H1 (cell line): ENCODE data around the gene IFT20. TPM values are rescaled to one million over a fixed set of nuclear protein-coding genes. Genes with fewer than 3 reads are reported as not detected.

ENCODE experiments used
- ATF2 ChIP-seq: IDR thresholded peaks from 2 replicates; pipeline ENCODE4 v1.6.1; 2012; ENCODE audit warnings: low read length, inconsistent platforms
- BACH1 ChIP-seq: IDR thresholded peaks from 2 replicates; pipeline ENCODE4 v1.6.1; 2012; ENCODE audit warnings: low read length, improper control_type of control experiment
- FOSL1 ChIP-seq: IDR thresholded peaks from 2 replicates; pipeline ENCODE4 v1.6.1; 2011; ENCODE audit warnings: mild to moderate bottlenecking, low read depth, low read length, moderate library complexity; ENCODE audit not compliant: insufficient read depth
- HDAC2 ChIP-seq, 2 experiments: fragments of 300-600 bp in 1 of 2; sonication (generic) in 1 of 2; IDR thresholded peaks; 2 replicates each; pipeline ENCODE4 v1.6.1; 2011 to 2012; ENCODE audit warnings: low read depth in 2 of 2, low read length in 2 of 2, mild to moderate bottlenecking in 2 of 2, moderate library complexity in 2 of 2, borderline replicate concordance in 1 of 2, inconsistent platforms in 1 of 2
- HDAC6 ChIP-seq: IDR thresholded peaks from one replicate; pipeline ENCODE4 v1.7.1; 2012; ENCODE audit warnings: low read depth, mild to moderate bottlenecking, inconsistent platforms, low read length, moderate library complexity
- ZNF274 ChIP-seq: IDR thresholded peaks from 2 replicates; pipeline ENCODE4 v1.7.0; 2012; ENCODE audit warnings: low read length, borderline replicate concordance; ENCODE audit errors: extremely low read depth
- polyA plus RNA-seq, 7 experiments: library from polyadenylated mRNA; depleted of rRNA in 3 of 7; stranded (reverse) in 5 of 7; unstranded in 2 of 7; fragments of >200 nt in 5 of 7; fragments of 200-250 nt in 2 of 7; gene quantifications; 1 replicate in 5 of 7; 2 replicates in 1 of 7; 4 replicates in 1 of 7; pipeline versions ENCODE4 v1.2.1 to v1.2.3, GENCODE V29; 2011 to 2013; ENCODE audit warnings: missing spikeins in 2 of 7, mixed read lengths in 2 of 7
- total RNA-seq: library from RNA; stranded (reverse); fragmentation: NEBNext Ultra II Directional; extraction: Animal tissue kit (Norgen Biotek cat#: 25700); gene quantifications from 2 replicates; pipeline ENCODE4 v1.2.1, GENCODE V29; 2021
- TF ChIP-seq, protein P1 (sequence below): fragments of 300-600 bp; sonication (generic); IDR thresholded peaks from 2 replicates; pipeline ENCODE4 v1.7.1; 2012; ENCODE audit warnings: low read length, moderate library complexity, mild to moderate bottlenecking, inconsistent platforms; ENCODE audit not compliant: insufficient replicate concordance

IFT20 gene
- total and polyA plus RNA-seq, 2 of the 8 experiments (the other 6 are each of a cell fraction or from before 2014, with no cell fraction given) = 9.0 to 21.0 TPM

DNA sequence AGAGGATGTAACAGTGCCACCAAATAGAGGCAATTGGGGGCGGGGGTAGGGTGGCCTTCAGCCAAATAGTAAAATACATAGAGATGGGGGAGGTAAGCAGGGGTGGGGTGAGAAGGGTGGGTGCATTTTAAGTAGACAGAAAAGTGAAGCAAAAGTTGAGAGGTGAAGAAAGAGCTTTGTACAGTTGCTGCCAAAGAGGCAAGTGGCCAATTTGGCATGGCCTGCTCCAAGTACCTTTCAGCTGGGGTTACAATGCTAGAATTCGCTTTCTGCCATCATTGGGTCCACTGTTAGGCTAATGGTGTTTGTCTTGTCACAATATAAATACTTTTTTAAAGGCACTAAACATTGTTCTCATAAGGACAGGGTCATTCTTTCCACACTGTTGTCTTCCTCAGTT is 21.4 kb downstream of the IFT20 start (continued):
- TF ChIP-seq, protein P1, sequence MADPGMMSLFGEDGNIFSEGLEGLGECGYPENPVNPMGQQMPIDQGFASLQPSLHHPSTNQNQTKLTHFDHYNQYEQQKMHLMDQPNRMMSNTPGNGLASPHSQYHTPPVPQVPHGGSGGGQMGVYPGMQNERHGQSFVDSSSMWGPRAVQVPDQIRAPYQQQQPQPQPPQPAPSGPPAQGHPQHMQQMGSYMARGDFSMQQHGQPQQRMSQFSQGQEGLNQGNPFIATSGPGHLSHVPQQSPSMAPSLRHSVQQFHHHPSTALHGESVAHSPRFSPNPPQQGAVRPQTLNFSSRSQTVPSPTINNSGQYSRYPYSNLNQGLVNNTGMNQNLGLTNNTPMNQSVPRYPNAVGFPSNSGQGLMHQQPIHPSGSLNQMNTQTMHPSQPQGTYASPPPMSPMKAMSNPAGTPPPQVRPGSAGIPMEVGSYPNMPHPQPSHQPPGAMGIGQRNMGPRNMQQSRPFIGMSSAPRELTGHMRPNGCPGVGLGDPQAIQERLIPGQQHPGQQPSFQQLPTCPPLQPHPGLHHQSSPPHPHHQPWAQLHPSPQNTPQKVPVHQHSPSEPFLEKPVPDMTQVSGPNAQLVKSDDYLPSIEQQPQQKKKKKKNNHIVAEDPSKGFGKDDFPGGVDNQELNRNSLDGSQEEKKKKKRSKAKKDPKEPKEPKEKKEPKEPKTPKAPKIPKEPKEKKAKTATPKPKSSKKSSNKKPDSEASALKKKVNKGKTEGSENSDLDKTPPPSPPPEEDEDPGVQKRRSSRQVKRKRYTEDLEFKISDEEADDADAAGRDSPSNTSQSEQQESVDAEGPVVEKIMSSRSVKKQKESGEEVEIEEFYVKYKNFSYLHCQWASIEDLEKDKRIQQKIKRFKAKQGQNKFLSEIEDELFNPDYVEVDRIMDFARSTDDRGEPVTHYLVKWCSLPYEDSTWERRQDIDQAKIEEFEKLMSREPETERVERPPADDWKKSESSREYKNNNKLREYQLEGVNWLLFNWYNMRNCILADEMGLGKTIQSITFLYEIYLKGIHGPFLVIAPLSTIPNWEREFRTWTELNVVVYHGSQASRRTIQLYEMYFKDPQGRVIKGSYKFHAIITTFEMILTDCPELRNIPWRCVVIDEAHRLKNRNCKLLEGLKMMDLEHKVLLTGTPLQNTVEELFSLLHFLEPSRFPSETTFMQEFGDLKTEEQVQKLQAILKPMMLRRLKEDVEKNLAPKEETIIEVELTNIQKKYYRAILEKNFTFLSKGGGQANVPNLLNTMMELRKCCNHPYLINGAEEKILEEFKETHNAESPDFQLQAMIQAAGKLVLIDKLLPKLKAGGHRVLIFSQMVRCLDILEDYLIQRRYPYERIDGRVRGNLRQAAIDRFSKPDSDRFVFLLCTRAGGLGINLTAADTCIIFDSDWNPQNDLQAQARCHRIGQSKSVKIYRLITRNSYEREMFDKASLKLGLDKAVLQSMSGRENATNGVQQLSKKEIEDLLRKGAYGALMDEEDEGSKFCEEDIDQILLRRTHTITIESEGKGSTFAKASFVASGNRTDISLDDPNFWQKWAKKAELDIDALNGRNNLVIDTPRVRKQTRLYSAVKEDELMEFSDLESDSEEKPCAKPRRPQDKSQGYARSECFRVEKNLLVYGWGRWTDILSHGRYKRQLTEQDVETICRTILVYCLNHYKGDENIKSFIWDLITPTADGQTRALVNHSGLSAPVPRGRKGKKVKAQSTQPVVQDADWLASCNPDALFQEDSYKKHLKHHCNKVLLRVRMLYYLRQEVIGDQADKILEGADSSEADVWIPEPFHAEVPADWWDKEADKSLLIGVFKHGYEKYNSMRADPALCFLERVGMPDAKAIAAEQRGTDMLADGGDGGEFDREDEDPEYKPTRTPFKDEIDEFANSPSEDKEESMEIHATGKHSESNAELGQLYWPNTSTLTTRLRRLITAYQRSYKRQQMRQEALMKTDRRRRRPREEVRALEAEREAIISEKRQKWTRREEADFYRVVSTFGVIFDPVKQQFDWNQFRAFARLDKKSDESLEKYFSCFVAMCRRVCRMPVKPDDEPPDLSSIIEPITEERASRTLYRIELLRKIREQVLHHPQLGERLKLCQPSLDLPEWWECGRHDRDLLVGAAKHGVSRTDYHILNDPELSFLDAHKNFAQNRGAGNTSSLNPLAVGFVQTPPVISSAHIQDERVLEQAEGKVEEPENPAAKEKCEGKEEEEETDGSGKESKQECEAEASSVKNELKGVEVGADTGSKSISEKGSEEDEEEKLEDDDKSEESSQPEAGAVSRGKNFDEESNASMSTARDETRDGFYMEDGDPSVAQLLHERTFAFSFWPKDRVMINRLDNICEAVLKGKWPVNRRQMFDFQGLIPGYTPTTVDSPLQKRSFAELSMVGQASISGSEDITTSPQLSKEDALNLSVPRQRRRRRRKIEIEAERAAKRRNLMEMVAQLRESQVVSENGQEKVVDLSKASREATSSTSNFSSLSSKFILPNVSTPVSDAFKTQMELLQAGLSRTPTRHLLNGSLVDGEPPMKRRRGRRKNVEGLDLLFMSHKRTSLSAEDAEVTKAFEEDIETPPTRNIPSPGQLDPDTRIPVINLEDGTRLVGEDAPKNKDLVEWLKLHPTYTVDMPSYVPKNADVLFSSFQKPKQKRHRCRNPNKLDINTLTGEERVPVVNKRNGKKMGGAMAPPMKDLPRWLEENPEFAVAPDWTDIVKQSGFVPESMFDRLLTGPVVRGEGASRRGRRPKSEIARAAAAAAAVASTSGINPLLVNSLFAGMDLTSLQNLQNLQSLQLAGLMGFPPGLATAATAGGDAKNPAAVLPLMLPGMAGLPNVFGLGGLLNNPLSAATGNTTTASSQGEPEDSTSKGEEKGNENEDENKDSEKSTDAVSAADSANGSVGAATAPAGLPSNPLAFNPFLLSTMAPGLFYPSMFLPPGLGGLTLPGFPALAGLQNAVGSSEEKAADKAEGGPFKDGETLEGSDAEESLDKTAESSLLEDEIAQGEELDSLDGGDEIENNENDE = no peak
- no peak for TF ChIP-seq HDAC2 (IDR thresholded peaks at IDR 0.05; ENCODE audit: borderline replicate concordance in 1 of 2, low read depth in 2 of 2, low read length in 2 of 2)
- TF ChIP-seq BACH1 = no peak
- no peak for TF ChIP-seq ZNF274
- no peak for TF ChIP-seq ATF2
- TF ChIP-seq HDAC6 = no peak
- TF ChIP-seq FOSL1 = no peak
